ENCODE results near the gene BCOR. TPM values are rescaled to one million over a fixed set of nuclear protein-coding genes. Genes with fewer than 3 reads are reported as not detected.
A peak's percentile ranks its signal among the peaks of the same experiment; 100 is the strongest.

Gene BCOR
- total and polyA plus RNA-seq, 2 experiments from 2014 or later, result 30.0 to 90.5 TPM

GRCh38 chrX:40095583-40096394 lies 2.0 kb downstream of the BCOR start:
- no peak for TF ChIP-seq CTCF (IDR thresholded peaks at IDR 0.05; ENCODE audit: low read depth, low read length)
- H3K9me3 ChIP-seq (ENCODE audit: low read depth), result no peaks in the 10 kb centered on the region
- no peaks in the 10 kb centered on the region for H3K36me3 ChIP-seq
- peak overlapping the region; percentile 83 for H3K4me3 ChIP-seq
- peaks cover 29% of the 10 kb centered on the region for H3K4me1 ChIP-seq (ENCODE audit: low read depth)
- DNase-seq (ENCODE audit: low read depth in 1 of 2, low spot score in 1 of 2), result peak in 1 of 2 donors; percentile 45
- peaks cover 29% of the 10 kb centered on the region for H3K27me3 ChIP-seq
- H3K27ac ChIP-seq, result peak overlapping the region; percentile 66

- no peak for DNase-seq (ENCODE audit: low read depth in 1 of 2, low spot score in 1 of 2)
These were observed 2.7 kb downstream of the BCOR start for GRCh38 chrX:40094900-40095582.

GRCh38 chrX:40094041-40094899 lies 3.5 kb downstream of the BCOR start:
- H3K27me3 ChIP-seq, result peaks cover 42% of the 10 kb centered on the region
- H3K9me3 ChIP-seq (ENCODE audit: low read depth), result no peaks in the 10 kb centered on the region
- peak overlapping the region; percentile 83 for H3K4me3 ChIP-seq
- peaks cover 30% of the 10 kb centered on the region for H3K4me1 ChIP-seq (ENCODE audit: low read depth)
- no peak for TF ChIP-seq CTCF (IDR thresholded peaks at IDR 0.05; ENCODE audit: low read depth, low read length)
- H3K27ac ChIP-seq, result peak overlapping the region; percentile 66
- no peaks in the 10 kb centered on the region for H3K36me3 ChIP-seq
- peak; percentile 53 to 86 for DNase-seq (ENCODE audit: low read depth in 1 of 2, low spot score in 1 of 2)

More at GRCh38 chrX:40094900-40095582, 2.7 kb downstream of the BCOR start:
- Histone ChIP-seq H3K36me3 (no peaks in the 10 kb centered on the region), H3K4me3 (peak overlapping the region; percentile 83), H3K9me3 (ENCODE audit: low read depth) (no peaks in the 10 kb centered on the region), H3K27me3 (peaks cover 36% of the 10 kb centered on the region), H3K4me1 (ENCODE audit: low read depth) (peaks cover 31% of the 10 kb centered on the region), H3K27ac (peak overlapping the region; percentile 66)
- TF ChIP-seq CTCF (IDR thresholded peaks at IDR 0.05; ENCODE audit: low read depth, low read length), result no peak

GRCh38 chrX:40093586-40093985 lies 4.2 kb downstream of the BCOR start:
- no peak for TF ChIP-seq CTCF (IDR thresholded peaks at IDR 0.05; ENCODE audit: low read depth, low read length)
- no peaks in the 10 kb centered on the region for H3K9me3 ChIP-seq (ENCODE audit: low read depth)
- peaks cover 36% of the 10 kb centered on the region for H3K4me1 ChIP-seq (ENCODE audit: low read depth)
- no peaks in the 10 kb centered on the region for H3K36me3 ChIP-seq
- DNase-seq (ENCODE audit: low read depth in 1 of 2, low spot score in 1 of 2), result no peak
- H3K27ac ChIP-seq, result no peak overlapping the region
- peak overlapping the region; percentile 83 for H3K4me3 ChIP-seq
- H3K27me3 ChIP-seq, result peaks cover 49% of the 10 kb centered on the region

- H3K27ac ChIP-seq, result no peak overlapping the region
- no peak for TF ChIP-seq CTCF (IDR thresholded peaks at IDR 0.05; ENCODE audit: low read depth, low read length)
These were observed 4.8 kb downstream of the BCOR start for GRCh38 chrX:40092808-40093435.

More at GRCh38 chrX:40092808-40093435, 4.8 kb downstream of the BCOR start:
- peaks cover 43% of the 10 kb centered on the region for H3K4me1 ChIP-seq (ENCODE audit: low read depth)
- H3K9me3 ChIP-seq (ENCODE audit: low read depth), result no peaks in the 10 kb centered on the region
- H3K4me3 ChIP-seq, result no peak overlapping the region
- peaks cover 54% of the 10 kb centered on the region for H3K27me3 ChIP-seq
- H3K36me3 ChIP-seq, result no peaks in the 10 kb centered on the region
- DNase-seq (ENCODE audit: low read depth in 1 of 2, low spot score in 1 of 2), result no peak
